ENCODE results near the gene BRD9. TPM values are rescaled to one million over a fixed set of nuclear protein-coding genes. Genes with fewer than 3 reads are reported as not detected.
"Not testable (repeated sequence)": the region's sequence is repeated elsewhere in the genome, so short reads cannot be mapped to it uniquely, and the experiment has no call there.

The BRD9 gene
- total RNA-seq, 5 donors from 2014 or later (not counting 1 experiment from before 2014, with no cell fraction given) = 78.3 to 127 (median 83.0) TPM

GRCh38 chr5:825544-825943 lies 67.1 kb downstream of the BRD9 start:
- H3K36me3 Mint-ChIP-seq = peaks cover 14% of the 10 kb centered on the region
- no CpG with 5 or more reads among the region's 1 CpG for WGBS (ENCODE audit: insufficient coverage)
- peak in 1 of 35 experiments; percentile 3 for DNase-seq
- H3K27ac ChIP-seq (ENCODE audit: low read length); H3K4me1 ChIP-seq (ENCODE audit: control insufficient read depth in 1 of 2, extremely low read depth in 1 of 2, insufficient read depth in 2 of 2, low read length in 2 of 2); H3K36me3 ChIP-seq (ENCODE audit: control insufficient read depth in 2 of 2, extremely low read depth in 1 of 2, insufficient read depth in 1 of 2, low read length in 1 of 2); ATAC-seq (replicated peaks in 1 of 4); H3K27me3 Mint-ChIP-seq; H3K9me3 ChIP-seq; CTCF ChIA-PET; POLR2A ChIA-PET; H3K4me3 Mint-ChIP-seq; H3K4me3 ChIP-seq (ENCODE audit: control insufficient read depth in 1 of 2, extremely low read depth in 1 of 2, low read length in 1 of 2); H3K9me3 Mint-ChIP-seq; H3K27ac Mint-ChIP-seq; H3K4me1 Mint-ChIP-seq; H3K27me3 ChIP-seq (replicated peaks in 1 of 2; ENCODE audit: control insufficient read depth in 2 of 2, extremely low read depth in 1 of 2, insufficient read depth in 2 of 2, low read length in 1 of 2): not testable (repeated sequence)

DNA sequence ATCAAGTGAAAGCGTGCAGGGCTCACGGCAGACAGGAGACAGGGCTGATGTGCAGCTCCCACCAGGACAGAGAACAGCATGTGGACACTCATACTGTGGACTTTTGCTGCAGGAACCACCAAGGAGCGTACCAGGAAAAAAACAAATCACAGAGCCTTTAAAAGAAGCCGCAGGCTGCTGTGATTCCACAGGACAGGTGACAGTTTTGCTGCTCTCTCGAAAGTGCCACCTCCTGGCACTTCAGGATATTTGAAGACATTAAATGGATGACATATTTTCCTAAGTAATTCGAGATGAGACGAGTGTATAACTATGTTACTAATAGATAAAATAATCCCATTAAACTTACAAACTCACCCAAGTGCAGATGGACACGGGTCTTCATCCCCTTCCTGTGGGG lies 71.1 kb downstream of the BRD9 start:
- H3K9me3 ChIP-seq = no peaks in the 10 kb centered on the region
- POLR2A ChIA-PET = no interaction called here
- Mint-ChIP-seq H3K36me3 (peaks cover 17% of the 10 kb centered on the region), H3K9me3 (no peaks in the 10 kb centered on the region), H3K4me3 (no peak overlapping the region), H3K27ac (no peak overlapping the region), H3K27me3 (peaks cover 0 to 21% of the 10 kb centered on the region in 2 donors), H3K4me1 (no peaks in the 10 kb centered on the region)
- H3K4me1 ChIP-seq (ENCODE audit: control insufficient read depth in 1 of 2, extremely low read depth in 1 of 2, insufficient read depth in 2 of 2, low read length in 2 of 2) = no peaks in the 10 kb centered on the region
- CTCF ChIA-PET = no interaction called here
- 80% methylated on average over 4 of the region's 8 CpGs for WGBS (ENCODE audit: insufficient coverage)
- H3K27ac ChIP-seq (ENCODE audit: low read length) = no peak overlapping the region
- H3K36me3 ChIP-seq (ENCODE audit: control insufficient read depth in 2 of 2, extremely low read depth in 1 of 2, insufficient read depth in 1 of 2, low read length in 1 of 2) = no peaks in the 10 kb centered on the region
- no peak for ATAC-seq (replicated peaks in 1 of 4)
- no peak for DNase-seq
- no peak overlapping the region for H3K4me3 ChIP-seq (ENCODE audit: control insufficient read depth in 1 of 2, extremely low read depth in 1 of 2, low read length in 1 of 2)
- peaks cover 0 to 3% of the 10 kb centered on the region in 2 experiments for H3K27me3 ChIP-seq (replicated peaks in 1 of 2; ENCODE audit: control insufficient read depth in 2 of 2, extremely low read depth in 1 of 2, insufficient read depth in 2 of 2, low read length in 1 of 2)

DNA sequence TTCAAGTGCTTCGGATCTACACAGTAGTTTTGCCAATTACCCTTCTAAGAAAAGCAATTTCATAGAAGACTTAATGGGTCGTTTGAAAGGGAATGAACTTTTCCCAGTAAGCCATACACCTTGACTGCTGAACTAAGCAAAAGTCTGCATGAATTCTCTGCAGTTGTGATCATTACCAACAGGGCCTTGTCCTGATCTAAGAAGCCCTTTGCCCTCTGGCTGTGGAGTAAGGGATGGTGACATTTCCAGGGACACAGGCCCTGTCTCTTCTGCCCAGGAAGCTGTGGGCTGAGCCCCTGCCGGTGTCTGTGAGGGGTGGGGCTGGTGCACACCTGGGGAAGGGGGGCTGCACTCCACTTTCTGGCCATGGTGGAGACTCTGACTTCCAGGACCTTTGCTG lies 72.4 kb downstream of the BRD9 start:
- no peaks in the 10 kb centered on the region for H3K4me1 ChIP-seq (ENCODE audit: control insufficient read depth in 1 of 2, extremely low read depth in 1 of 2, insufficient read depth in 2 of 2, low read length in 2 of 2)
- H3K4me3 Mint-ChIP-seq = no peak overlapping the region
- ATAC-seq (replicated peaks in 1 of 4) (no peak), DNase-seq (no peak)
- H3K27me3 Mint-ChIP-seq = peaks cover 0 to 24% of the 10 kb centered on the region in 2 donors
- peaks cover 0 to 6% (median 5%) of the 10 kb centered on the region in 3 donors for H3K9me3 Mint-ChIP-seq
- no peaks in the 10 kb centered on the region for H3K9me3 ChIP-seq
- peaks cover 23% of the 10 kb centered on the region for H3K36me3 Mint-ChIP-seq
- POLR2A ChIA-PET = no interaction called here
- no peak overlapping the region for H3K4me3 ChIP-seq (ENCODE audit: control insufficient read depth in 1 of 2, extremely low read depth in 1 of 2, low read length in 1 of 2)
- peaks cover 0 to 3% of the 10 kb centered on the region in 2 experiments for H3K27me3 ChIP-seq (replicated peaks in 1 of 2; ENCODE audit: control insufficient read depth in 2 of 2, extremely low read depth in 1 of 2, insufficient read depth in 2 of 2, low read length in 1 of 2)
- H3K4me1 Mint-ChIP-seq = no peaks in the 10 kb centered on the region
- WGBS (ENCODE audit: insufficient coverage) = 50% methylated on average over 2 of the region's 3 CpGs
- H3K27ac Mint-ChIP-seq = no peak overlapping the region
- CTCF ChIA-PET = no interaction called here
- H3K36me3 ChIP-seq (ENCODE audit: control insufficient read depth in 2 of 2, extremely low read depth in 1 of 2, insufficient read depth in 1 of 2, low read length in 1 of 2) = no peaks in the 10 kb centered on the region
- no peak overlapping the region for H3K27ac ChIP-seq (ENCODE audit: low read length)

GRCh38 chr5:819078-819477 lies 73.5 kb downstream of the BRD9 start:
- no peak overlapping the region for H3K4me3 ChIP-seq (ENCODE audit: control insufficient read depth in 1 of 2, extremely low read depth in 1 of 2, low read length in 1 of 2)
- DNase-seq (no peak), ATAC-seq (replicated peaks in 1 of 4) (no peak)
- H3K27me3 ChIP-seq (replicated peaks in 1 of 2; ENCODE audit: control insufficient read depth in 2 of 2, extremely low read depth in 1 of 2, insufficient read depth in 2 of 2, low read length in 1 of 2) = peaks cover 0 to 3% of the 10 kb centered on the region in 2 experiments
- Mint-ChIP-seq H3K4me3 (no peak overlapping the region), H3K27ac (no peak overlapping the region), H3K4me1 (no peaks in the 10 kb centered on the region), H3K36me3 (peaks cover 18% of the 10 kb centered on the region), H3K9me3 (peaks cover 0 to 10% (median 8%) of the 10 kb centered on the region in 3 donors), H3K27me3 (peaks cover 0 to 17% of the 10 kb centered on the region in 2 donors)
- ChIA-PET POLR2A (no interaction called here), CTCF (no interaction called here)
- H3K27ac ChIP-seq (ENCODE audit: low read length) = no peak overlapping the region
- 95% methylated on average over 3 of the region's 3 CpGs for WGBS (ENCODE audit: insufficient coverage)
- no peaks in the 10 kb centered on the region for H3K4me1 ChIP-seq (ENCODE audit: control insufficient read depth in 1 of 2, extremely low read depth in 1 of 2, insufficient read depth in 2 of 2, low read length in 2 of 2)
- H3K9me3 ChIP-seq = no peaks in the 10 kb centered on the region
- no peaks in the 10 kb centered on the region for H3K36me3 ChIP-seq (ENCODE audit: control insufficient read depth in 2 of 2, extremely low read depth in 1 of 2, insufficient read depth in 1 of 2, low read length in 1 of 2)

DNA sequence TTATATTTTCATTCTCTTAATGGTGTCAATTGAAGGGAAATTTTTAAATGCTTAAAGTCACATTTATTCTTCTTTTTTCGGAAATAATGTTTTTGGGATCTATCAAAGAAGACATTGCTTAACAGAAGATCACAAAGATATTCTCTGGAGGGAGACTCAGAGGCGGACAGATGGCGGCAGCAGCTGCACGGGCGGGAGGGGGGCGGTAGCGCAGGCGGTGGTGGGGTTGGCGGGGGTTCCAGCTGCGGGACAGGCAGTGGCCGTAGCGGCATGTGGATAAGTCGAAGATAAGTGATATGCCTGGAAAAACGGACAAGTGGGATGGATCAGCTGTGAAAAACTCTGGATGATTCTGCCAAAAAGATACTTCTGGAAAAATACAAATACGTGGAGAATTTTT lies 76.4 kb downstream of the BRD9 start:
- H3K27ac ChIP-seq (ENCODE audit: low read length) = no peak overlapping the region
- DNase-seq (no peak), ATAC-seq (replicated peaks in 1 of 4) (no peak)
- H3K9me3 ChIP-seq = no peaks in the 10 kb centered on the region
- peaks cover 0 to 10% (median 8%) of the 10 kb centered on the region in 3 donors for H3K9me3 Mint-ChIP-seq
- peaks cover 9% of the 10 kb centered on the region for H3K36me3 Mint-ChIP-seq
- H3K36me3 ChIP-seq (ENCODE audit: control insufficient read depth in 2 of 2, extremely low read depth in 1 of 2, insufficient read depth in 1 of 2, low read length in 1 of 2) = no peaks in the 10 kb centered on the region
- no peaks in the 10 kb centered on the region for H3K4me1 ChIP-seq (ENCODE audit: control insufficient read depth in 1 of 2, extremely low read depth in 1 of 2, insufficient read depth in 2 of 2, low read length in 2 of 2)
- H3K27ac Mint-ChIP-seq = no peak overlapping the region
- ChIA-PET CTCF (no interaction called here), POLR2A (no interaction called here)
- no peaks in the 10 kb centered on the region for H3K4me1 Mint-ChIP-seq
- no peak overlapping the region for H3K4me3 ChIP-seq (ENCODE audit: control insufficient read depth in 1 of 2, extremely low read depth in 1 of 2, low read length in 1 of 2)
- 96% methylated on average over 13 of the region's 15 CpGs for WGBS (ENCODE audit: insufficient coverage)
- H3K27me3 Mint-ChIP-seq = peaks cover 0 to 21% of the 10 kb centered on the region in 2 donors
- H3K27me3 ChIP-seq (replicated peaks in 1 of 2; ENCODE audit: control insufficient read depth in 2 of 2, extremely low read depth in 1 of 2, insufficient read depth in 2 of 2, low read length in 1 of 2) = peaks cover 0 to 3% of the 10 kb centered on the region in 2 experiments
- H3K4me3 Mint-ChIP-seq = no peak overlapping the region

DNA sequence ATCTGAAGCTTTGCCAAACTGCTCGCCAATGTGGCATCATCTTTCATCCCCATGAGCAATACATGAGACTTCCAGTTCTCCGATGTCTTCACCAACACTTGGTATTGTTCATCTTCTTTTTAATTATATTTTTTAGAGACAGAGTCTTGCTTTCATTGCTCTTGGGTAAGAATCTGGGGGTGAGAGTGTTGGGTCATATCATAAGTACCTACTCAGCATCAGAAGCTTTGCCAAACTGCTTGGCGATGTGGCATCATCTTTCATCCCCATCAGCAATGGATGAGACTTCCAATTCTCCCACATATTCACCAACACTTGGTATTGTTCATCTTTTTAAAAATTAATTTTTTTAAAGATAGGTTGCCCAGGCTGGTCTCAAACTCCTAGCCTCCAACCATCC lies 77.2 kb downstream of the BRD9 start:
- ChIA-PET CTCF (no interaction called here), POLR2A (no interaction called here)
- no peaks in the 10 kb centered on the region for H3K9me3 ChIP-seq
- Mint-ChIP-seq H3K36me3 (peaks cover 9% of the 10 kb centered on the region), H3K4me3 (no peak overlapping the region), H3K9me3 (peaks cover 0 to 10% (median 8%) of the 10 kb centered on the region in 3 donors), H3K27ac (no peak overlapping the region), H3K27me3 (peaks cover 0 to 21% of the 10 kb centered on the region in 2 donors), H3K4me1 (no peaks in the 10 kb centered on the region)
- no CpG with 5 or more reads among the region's 3 CpGs for WGBS (ENCODE audit: insufficient coverage)
- ATAC-seq (replicated peaks in 1 of 4) (no peak), DNase-seq (no peak)
- H3K4me3 ChIP-seq (ENCODE audit: control insufficient read depth in 1 of 2, extremely low read depth in 1 of 2, low read length in 1 of 2) = no peak overlapping the region
- no peaks in the 10 kb centered on the region for H3K36me3 ChIP-seq (ENCODE audit: control insufficient read depth in 2 of 2, extremely low read depth in 1 of 2, insufficient read depth in 1 of 2, low read length in 1 of 2)
- no peak overlapping the region for H3K27ac ChIP-seq (ENCODE audit: low read length)
- no peaks in the 10 kb centered on the region for H3K4me1 ChIP-seq (ENCODE audit: control insufficient read depth in 1 of 2, extremely low read depth in 1 of 2, insufficient read depth in 2 of 2, low read length in 2 of 2)
- H3K27me3 ChIP-seq (replicated peaks in 1 of 2; ENCODE audit: control insufficient read depth in 2 of 2, extremely low read depth in 1 of 2, insufficient read depth in 2 of 2, low read length in 1 of 2) = peaks cover 0 to 3% of the 10 kb centered on the region in 2 experiments
